Hypothalamus (tissue), 51 donors: ENCODE data around the gene KRT80.

Source experiments
- DNase-seq, 51 donors: peaks; one replicate each; lab custom pipeline; 2025; lab: John Stamatoyannopoulos, UW

The KRT80 gene

DNA sequence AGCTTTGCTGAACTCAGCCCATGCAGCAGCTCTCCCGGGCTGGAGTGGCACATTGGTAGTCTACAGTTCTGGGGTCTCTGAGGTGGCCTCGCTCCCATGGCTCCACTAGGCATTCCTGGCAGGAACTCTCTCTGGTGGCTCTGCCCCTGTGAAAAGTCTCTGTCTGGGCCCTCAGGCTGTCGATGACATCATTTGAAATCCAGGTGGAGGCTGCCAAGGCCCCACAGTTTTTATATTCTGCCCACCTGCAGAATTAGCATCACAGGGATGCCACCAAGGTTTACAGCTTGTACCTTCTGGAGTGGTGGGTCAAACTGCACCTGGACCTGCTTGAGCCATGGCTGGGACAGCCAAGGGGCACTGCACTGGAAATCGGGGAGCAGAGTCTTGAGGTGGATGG, 31.6 kb downstream of the KRT80 start:
- DNase-seq, result no peak

DNA sequence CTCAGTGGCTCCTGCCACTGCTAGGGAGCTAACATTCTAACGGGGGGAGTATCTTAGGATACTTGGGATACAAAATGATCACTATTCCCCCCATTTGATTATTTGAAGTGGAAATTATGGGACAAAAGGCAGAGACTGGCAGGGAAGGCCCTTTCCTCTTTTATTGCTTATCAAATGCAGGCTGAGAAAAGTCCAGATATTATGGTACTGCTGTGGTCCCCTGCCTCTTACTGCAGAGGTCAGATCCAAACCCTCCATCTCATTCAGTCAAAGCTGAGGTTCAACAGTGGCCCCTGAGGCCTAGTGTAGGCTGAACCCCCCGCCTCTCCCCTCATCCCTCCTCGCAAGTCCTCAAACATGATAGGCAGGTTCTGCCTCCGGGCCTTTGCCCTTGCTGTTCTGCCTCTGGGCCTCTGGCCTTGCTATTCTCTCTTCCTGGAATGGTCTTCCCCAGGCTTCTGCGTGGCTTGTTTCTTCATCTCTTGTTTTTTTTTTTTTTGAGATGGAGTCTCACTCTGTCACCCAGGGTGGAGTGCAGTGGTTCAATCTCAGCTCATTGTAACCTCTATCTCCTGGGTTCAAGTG, 34.2 kb downstream of the KRT80 start:
- no peak for DNase-seq

DNA sequence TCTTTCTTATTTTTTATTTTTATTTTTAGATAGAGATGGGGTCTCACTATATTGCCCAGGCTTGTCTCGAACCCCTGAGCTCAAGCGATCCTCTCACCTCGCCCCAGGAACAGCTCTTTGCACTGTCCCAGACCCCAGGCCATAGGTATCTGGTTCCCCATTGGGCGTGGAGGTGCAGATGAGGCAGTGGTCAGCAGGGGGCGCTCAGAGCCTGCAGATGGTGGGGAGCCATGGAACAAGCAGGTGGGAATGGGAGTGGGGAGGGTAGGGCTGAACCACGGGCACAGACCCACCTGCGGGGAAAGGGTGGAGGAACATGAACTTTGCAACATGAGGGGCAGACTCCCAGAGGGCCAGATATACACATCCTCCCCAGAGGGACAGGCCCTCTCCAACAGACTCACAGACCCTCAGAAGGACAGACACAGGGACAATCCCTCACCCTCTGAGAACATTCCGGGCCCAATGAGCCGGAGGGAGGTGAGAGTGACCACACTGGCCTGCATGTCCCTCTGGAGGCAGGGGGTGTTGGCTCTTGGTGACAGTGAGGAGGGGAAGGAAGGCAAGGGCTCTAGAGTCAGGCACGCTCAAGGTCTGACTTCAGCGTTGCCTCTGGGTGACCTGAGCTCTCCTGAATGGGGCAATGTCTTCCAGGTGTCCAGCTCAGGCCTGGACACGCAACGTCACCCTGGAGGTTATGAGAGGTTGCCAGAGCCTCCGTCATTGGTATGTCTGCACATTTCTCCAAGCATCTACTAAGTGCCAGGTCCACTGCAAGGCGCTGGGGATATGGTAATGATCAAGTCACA, 34.9 kb downstream of the KRT80 start:
- peak in 49 of 51 donors; percentile 5 to 79 (median 45) for DNase-seq

DNA sequence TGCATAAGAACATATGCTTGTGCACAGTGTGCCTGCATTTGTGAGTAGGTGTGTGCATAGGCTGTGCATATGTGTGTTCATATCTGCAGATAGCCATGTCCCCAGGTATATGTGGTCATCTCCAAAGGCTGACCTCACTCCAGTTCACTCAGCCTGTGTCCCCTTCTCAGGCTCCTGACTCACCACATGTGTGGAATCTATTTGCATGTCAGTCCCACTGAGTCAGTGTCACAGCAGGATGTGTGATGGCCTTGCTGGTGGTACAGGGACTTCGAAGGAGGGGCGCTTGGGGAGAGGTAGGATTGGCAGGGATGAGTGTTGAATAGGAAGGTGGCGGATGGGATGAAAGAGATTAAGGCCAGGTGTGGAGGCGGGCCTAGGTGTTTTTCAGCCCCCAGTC, 35.5 kb downstream of the KRT80 start:
- DNase-seq, result no peak

DNA sequence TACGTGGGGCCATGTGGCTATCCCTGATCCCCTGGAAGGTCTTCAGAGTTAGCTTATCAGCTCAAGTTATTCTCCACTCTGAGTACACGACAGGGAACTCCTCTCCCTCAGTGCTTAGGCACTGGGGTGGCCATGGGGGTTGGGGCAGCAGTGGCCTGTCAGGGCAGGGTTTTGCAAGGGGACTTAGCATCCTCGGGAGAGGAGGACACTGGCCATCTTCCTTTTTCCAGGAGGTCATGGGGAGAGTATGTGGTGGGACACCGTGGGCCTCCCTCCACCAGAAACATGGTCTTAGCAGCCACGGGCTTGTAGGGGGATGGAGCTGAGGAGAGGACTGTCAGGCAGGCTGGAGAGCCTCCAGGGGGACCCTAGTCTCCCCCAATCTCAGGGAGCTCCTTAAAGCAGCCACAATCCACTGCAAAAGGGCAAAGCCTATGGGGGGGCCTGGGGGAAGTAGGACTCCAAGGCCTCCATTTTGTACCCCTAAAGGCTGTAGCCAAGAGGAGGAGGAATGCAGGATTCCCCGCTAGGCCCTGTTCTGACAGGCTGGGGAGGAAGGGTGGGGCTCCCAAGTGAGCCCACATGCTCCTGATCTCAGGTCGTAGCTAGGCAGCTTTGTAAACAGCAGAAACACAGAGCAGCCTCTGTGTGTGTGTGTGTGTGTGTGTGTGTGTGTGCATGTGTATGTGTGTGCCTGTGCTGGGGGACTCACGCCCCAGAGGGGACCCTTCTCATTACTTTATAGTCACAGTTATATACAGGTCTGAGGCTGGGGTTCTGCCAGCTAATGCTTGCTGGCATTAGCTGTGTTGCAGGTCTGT, 36.6 kb downstream of the KRT80 start:
- no peak for DNase-seq

DNA sequence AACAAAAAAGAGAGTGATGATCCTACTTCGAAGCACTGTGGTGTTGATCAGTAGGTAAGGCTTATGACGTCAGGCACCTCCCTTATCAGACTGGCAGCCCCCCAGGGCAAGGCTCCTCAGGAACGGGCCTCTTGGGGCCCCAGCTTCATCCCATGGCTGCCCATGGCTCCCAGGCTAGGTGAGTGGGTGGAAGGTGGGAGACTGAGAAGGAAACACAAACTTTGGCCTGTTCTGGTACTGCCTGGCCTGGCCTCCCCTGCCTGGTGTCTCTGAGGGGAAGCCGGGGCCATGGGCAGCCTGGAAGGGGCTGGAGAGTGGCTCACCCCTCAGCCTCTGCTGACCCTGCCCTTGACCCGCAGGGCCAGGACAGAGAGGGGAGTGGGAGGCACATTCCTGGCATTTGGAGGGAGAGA, 38.9 kb downstream of the KRT80 start:
- DNase-seq, result no peak

DNA sequence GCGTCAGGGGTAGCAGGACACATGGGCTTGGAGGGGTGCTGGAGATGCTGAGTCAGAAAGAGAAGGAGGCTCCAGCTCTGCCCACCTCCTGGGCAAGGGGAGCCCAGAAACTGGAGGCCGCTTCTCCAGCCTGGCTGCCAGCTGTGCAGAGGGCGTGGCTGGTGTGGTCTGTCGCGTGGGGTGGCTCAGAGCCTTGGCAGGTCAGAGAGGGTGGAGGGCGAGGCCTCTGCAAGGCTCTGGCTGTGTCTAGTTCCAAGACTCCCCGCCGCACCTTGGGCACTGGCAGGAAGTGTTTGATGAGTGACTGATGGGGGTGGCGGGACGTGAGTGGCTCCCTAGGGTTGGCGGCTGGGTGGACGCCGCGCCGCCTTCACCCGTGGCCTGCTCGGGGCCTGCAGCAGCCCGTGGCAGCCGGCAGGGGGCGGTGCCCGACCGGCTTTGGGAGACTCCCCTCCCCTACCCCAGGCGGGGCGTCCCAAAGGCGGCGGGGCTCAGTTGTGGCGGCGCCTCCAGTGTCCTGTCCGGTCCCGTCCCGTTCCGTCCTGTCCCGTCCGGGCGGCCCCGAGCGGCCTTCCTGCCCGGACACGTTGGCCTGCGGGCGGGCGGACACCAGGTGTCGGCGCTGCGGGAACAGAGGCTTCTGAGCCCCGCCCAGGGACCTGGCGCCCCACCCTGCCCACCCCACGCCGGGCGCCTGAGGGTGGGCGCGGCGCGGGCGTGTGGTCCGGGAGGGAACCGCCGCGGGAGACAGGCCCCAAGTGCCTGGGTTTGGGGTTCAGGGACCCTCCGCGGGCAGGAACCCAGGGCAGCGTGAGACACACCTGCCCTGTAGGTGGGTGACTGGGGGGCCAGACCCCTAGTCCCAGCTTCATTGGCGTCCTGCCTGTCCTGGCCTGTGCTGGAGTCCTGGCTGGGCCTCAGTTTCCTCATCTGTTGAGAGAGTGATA, 39.7 kb downstream of the KRT80 start:
- peak in 14 of 51 donors; percentile 5 to 50 (median 12) for DNase-seq

DNA sequence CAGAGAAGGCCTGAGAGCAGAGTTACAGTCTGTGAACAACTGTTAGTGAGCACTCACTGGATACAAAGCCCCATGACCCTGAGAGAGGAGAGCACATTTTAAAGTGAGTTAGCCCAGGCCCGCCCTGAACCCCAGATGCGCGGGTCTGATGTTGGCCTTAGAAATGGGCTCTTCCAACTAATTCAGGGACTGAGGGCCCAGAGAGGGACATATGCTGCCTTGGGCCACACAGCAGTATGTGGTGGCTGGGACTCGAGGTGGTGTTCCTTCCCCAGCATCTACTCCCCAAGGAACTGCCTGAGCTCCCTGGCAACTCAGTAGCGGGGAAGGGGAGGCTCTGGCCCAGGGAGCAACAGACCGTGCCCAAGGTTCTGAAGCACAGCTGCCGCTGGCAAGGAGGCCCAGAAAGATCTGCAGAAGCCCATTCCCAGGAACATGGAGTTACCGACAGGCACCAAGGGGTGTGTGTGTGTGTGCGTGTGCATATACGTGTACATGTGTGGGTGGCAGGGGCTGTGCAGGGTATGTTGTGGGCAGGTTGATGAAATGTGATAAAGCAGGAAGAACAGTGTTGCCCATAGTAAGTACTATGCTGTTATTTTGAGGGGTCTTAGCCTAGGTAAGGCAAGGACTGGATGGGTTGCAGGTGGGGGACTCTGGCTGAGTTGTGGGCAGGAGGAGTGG, 40.5 kb downstream of the KRT80 start:
- no peak for DNase-seq

DNA sequence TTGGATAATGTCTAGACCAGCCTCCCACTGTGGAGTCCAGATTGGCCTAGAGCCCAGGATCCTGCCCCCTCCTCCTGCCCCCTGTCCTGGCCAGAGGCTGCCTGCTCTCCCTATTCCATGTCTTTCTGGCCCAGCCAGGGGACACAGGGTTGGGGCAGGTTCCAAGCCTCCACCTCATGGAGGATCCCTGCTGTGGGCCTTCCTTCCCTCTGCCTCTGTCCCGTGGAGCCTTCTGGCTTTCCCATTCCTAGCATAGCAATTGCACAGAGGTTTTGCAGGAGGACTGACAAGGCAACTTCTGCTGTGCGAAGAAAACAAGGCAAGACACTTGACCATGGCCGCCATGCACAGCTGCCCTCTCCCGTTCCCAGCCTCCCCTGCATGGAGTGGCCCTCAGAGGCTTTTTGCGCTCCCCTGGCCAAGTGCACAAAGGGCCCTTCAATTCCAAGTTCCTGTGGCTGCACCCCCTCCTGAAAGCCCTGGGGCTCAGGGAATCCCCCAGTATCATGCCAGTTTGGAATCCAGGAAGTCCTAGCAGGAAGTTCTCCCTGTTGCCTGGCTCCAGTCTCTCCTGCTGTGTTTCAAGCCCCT, 42.1 kb downstream of the KRT80 start:
- no peak for DNase-seq

DNA sequence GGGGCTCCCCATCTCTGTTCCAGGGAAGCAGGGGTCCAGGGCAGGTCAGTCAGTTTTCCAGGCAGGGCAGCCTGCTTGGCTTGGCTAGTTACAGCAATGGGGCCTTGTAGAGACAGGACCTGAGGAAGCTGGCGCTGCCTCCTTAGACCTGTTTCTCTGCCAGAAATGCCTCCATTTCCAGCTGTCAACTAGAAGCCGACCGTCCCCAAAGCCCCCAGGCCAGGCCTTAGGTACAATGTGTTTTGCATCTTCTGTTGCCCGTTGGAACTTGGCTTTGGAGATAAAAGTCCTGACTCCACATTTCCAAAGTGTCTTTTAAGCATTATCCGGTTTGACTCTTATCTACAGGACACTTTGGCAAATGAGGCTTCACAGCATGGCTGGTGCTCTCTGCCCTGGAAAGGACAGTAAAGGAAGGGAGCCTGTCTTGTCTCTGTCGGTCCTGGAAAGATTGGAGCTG, 42.6 kb downstream of the KRT80 start:
- DNase-seq, result no peak

DNA sequence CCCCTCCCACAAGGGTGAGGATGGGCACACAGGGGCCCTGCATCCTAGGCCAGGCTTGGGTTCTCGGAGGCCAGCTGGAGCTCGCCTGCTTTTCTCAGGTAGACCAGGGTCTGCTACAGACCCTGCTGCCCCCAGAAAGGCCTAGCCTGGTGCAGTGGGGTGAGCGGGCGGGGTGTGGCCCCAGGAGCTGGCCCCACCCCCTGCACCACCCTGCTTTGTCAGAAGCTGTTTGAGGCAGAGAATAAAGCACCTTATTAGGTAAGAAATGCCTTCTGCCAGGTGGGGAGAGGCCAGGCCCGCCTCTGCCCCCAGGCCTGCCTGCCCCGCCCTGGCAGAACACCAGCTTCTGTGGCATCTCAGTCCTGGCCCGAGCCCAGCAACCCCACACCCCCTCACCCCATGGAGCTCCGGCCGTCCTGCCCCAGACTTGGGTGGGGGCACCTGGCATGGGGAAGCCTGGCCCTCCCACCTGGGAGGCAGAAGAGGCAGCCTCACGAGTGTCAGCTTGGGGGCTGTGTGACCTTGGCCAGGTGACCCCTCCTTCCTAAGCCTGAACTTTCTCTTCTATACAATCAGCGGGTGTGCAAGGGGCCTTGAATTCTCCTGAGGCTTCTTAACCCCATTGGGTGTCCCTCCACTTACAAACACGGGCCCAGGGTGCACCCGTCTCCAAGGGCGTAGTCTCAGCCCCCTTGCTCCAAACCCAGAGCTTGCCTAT, 43.2 kb downstream of the KRT80 start:
- no peak for DNase-seq

DNA sequence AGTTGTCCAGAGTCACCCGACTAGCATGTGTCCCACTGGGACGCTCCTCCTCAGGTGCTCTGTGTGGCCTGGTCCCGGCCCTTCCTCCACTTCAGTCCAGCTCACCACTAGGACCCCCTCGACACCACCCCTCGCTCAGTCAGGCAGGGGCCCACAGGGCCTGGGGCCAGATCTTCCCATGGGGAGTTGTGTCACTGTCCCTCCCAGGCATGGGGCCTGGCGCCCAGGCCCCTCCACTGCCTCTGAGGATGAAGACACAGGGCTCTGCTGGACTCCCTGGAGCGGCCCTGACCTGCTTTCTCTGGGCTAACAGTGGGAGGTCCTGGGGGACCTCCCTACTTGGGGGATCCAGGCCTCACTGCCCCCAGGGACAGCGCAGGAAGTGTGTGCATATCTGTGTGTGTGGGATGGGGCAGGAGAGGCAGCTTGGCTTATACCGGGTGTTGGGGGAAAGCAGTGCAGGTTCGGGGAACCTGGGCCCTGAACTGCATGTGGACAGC, 43.8 kb downstream of the KRT80 start:
- no peak for DNase-seq

DNA sequence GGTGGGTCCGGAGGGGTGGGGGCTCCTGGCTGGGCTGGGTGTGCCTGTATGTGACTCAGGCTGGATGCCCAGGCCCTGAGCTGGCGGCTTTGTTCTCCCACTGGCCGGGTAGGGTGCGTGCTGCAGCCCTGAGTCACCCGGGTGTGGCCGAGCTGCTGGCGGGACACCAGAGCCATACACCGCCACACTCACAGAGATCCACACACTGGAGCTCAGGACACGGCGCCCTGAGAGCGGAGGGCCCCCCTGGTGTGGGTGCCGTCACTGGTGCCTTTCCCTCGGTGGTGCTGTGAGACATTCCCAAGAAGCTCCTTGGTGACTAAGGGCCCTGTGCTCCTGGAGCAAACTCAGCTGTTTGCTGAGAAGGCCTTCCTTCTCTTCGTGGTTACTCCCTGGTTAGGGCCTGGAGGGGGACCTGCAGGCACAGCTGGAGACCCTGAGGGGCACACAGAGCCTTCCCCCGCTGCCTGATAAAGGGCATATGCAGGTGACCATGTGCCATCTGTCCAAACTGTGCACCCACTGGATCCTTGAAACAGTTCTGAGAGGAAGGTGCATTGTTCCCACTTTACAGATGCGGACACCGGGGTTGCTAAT, 44.3 kb downstream of the KRT80 start:
- peak in 15 of 51 donors; percentile 2 to 82 (median 19) for DNase-seq

DNA sequence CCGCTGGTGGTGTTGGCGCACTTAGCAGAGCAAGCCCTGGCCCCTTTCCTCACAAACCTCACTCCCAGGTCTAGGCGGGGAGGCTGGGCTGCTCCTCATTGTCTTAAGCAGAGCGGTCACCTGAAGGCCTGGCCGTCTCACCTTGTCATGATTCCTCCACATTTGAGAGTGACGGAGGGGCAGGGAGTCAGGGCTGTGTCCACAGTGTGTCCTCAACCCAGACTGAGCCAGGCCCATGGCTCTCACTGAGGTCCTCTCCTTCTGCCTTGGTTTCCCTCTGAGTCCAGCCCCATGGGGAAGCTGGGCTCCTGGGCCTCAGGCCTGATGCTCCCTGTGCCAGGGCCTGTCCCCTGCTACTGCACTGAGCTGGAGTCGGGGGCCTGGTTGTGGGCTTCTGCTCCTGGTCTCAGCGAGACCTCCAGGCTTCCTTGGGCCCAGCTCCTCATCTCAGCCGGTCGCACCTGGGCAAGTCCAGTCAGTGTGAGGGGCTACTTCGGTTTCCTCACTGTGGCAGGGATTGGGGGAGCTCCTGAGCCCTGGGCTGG, 44.9 kb downstream of the KRT80 start:
- DNase-seq, result no peak

DNA sequence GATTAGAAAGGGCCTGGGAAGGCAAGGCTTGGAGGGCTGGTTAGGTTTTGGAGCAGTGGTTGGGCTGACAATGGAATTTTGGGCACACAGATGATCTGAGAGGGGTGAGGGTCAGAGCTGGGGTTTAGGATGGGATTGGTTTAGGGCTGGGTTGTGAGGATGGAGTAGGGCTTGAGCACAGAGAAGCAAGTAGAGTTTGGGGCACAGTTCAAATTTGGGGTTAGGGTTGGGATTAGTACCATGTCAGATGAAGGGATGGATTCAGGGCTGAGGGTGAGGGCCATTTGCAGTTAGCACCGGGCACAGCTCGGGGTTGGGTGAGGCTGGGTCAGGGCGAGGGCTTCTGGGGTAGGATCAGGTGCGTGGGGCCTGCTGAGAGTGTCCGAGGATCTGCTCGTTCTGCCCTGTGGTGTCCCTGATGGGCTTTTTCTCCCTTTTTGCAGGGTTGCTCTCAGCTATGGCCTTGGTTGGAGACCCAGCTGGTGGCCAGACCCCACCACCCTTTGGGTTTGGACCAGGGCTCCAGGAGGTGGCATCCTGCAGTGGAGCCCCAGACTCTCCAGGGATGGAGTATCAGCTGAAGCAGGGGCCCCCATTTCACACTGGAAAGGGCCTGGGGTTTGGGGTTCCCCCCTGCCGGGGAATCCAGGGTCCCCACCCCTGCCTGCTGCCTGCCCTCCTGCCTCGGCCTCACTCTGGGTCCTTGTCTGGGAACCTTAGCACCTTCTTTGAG, 45.6 kb downstream of the KRT80 start:
- DNase-seq, result no peak

DNA sequence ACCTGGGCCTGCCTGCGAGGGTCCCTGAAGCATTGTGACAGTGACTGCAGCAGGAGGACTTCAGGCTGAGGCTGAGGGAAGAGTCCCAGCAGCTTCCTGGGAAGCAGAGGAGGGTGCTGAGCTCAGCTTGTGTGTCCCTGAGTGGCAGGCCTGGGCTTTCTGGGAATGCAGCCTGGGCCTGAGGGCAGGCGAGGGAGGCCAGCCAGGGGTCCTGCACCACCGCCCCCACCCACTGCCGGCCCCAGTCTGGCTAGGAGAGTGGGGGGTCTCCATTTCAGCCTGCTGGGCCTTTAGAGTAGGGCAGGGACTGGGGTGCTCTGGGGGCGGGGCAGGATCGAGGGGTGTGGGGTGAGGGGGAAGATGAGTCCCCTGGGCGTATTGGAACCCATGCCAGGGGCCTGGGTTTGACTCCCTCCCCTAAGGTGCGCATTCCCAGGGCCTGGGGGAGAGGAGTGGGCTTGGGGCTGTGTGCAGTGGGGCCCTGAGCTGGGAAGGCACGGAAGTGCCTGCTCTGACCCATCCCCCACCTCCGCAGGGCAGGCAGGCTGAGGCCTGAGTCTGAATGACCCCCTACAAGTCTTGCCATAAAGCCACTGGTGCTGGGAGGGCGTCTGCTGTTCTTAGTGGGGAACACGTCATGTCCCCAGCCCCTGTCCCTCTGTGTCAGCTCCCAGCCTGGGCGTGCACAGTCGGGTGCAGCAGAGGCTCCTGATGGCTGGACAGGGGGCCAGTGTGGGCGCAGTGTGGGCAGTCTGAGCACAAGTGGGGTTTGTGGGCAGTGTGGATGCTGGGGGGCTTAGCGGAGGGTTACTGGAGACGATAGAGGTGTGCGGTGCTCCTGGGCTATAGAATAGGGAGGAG, 46.4 kb downstream of the KRT80 start:
- no peak for DNase-seq
